ENCODE results near the gene CLDN10. TPM values are rescaled to one million over a fixed set of nuclear protein-coding genes. Genes with fewer than 3 reads are reported as not detected.

Gene CLDN10
- total RNA-seq, 2 experiments from 2014 or later: not detected

DNA sequence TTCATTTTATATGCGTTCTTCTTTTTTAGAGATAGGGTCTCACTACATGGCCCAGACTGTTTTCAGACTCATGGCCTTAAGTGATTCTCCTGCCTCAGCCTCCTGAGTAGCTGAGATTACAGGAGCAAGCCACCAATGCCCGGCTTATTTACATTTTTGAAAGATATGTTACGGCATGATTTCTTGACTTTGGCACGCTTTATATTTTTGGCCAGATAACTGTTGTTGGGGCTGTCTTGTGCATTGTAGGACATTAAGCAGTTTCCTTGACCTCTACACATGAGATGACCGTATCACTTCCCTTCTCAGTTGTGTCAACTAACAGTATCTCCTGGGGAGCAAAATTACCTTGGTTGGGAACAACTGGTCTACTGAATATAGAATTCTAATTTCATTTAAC is 28.9 kb upstream of the CLDN10 start:
- no peak for DNase-seq
- peaks cover 14% of the 10 kb centered on the region for H3K27me3 Mint-ChIP-seq
- H3K9me3 Mint-ChIP-seq: no peaks in the 10 kb centered on the region
- CTCF ChIA-PET: interaction anchor here (0.6 kb wide), 1 partner anchor 12 kb away, joined by 3 read pairs; no protein-coding TSS in a partner anchor
- H3K4me1 Mint-ChIP-seq: no peaks in the 10 kb centered on the region
- no peak overlapping the region for H3K4me3 Mint-ChIP-seq
- H3K27ac Mint-ChIP-seq: no peak overlapping the region
- POLR2A ChIA-PET: no interaction called here
- no peaks in the 10 kb centered on the region for H3K36me3 Mint-ChIP-seq (ENCODE audit: low read depth)

DNA sequence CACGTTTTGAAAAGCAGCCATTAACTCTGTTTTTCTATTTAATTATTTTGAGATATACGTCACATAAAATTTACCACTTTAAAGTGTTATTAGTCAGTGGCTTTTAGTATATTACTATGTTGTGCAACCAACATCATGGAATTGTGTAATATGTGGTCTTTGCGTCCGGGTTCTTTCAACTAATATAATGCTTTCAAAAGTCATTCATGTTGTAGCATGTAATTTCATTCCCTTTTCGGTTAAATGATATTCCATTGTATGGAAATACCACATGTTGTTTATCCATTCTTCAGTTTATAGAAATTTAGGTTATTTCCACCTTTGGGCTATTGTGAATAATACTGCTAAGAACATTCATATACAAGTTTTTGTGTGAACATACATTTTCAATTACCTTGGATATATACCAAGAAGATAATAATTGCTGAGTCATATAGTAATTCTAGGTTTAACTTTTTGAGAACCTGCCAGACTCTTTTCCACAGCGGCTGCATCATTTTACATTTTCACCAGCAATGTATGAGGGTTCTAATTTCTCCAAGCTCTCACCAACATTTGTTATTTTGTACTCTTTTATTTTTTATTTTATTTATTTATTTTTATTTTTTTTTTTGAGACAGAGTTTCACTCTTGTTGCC is 28.1 kb upstream of the CLDN10 start:
- Mint-ChIP-seq H3K36me3 (ENCODE audit: low read depth) (no peaks in the 10 kb centered on the region), H3K27ac (no peak overlapping the region), H3K9me3 (no peaks in the 10 kb centered on the region), H3K4me3 (no peak overlapping the region), H3K4me1 (no peaks in the 10 kb centered on the region), H3K27me3 (peaks cover 13% of the 10 kb centered on the region)
- DNase-seq: no peak
- POLR2A ChIA-PET: no interaction called here
- CTCF ChIA-PET: no interaction called here

DNA sequence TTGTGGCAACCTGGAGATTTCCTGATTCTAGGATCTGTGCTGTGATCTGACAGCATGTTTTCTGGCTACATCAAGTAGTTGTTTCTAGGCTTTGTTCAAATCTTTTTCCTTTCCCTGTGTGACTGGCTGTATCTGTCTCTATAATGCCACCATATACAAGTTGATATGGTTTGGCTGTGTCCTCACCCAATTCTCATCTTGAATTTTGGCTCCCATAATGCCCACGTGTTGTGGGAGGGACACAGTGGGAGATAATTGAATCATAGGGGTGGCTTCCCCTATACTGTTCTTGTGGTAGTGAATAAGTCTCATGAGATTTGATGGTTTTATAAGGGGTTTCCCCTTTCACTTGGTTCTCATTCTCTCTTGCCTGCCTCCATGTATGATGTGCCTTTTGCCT is 24.6 kb upstream of the CLDN10 start:
- no peaks in the 10 kb centered on the region for H3K9me3 Mint-ChIP-seq
- CTCF ChIA-PET: no interaction called here
- no peak for DNase-seq
- POLR2A ChIA-PET: no interaction called here
- H3K27ac Mint-ChIP-seq: no peak overlapping the region
- H3K4me3 Mint-ChIP-seq: no peak overlapping the region
- H3K27me3 Mint-ChIP-seq: peaks cover 8% of the 10 kb centered on the region
- H3K36me3 Mint-ChIP-seq (ENCODE audit: low read depth): no peaks in the 10 kb centered on the region
- H3K4me1 Mint-ChIP-seq: no peaks in the 10 kb centered on the region

DNA sequence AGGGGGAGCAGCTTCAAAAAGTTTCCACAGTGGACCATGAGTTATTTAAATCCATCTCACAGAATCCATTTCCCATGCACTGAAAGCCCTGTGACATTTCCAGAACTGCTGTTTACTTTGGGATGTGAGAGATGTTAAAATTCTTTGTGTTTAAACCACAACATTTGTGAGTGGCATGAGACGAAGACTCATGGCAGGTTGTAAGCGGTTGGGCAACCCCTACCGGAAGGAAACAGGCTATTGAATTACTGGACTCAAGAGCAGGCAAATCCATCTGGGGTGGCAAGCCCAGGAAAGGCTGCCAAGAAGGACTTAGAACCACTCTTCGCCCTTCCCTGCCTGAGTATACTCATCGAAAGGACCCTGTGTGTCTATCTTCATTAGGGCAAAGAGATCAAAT is 22.3 kb upstream of the CLDN10 start:
- H3K27me3 Mint-ChIP-seq: peaks cover 21% of the 10 kb centered on the region
- ChIA-PET POLR2A (no interaction called here), CTCF (no interaction called here)
- no peak overlapping the region for H3K27ac Mint-ChIP-seq
- H3K9me3 Mint-ChIP-seq: no peaks in the 10 kb centered on the region
- H3K36me3 Mint-ChIP-seq (ENCODE audit: low read depth): no peaks in the 10 kb centered on the region
- no peak overlapping the region for H3K4me3 Mint-ChIP-seq
- no peak for DNase-seq
- H3K4me1 Mint-ChIP-seq: no peaks in the 10 kb centered on the region

DNA sequence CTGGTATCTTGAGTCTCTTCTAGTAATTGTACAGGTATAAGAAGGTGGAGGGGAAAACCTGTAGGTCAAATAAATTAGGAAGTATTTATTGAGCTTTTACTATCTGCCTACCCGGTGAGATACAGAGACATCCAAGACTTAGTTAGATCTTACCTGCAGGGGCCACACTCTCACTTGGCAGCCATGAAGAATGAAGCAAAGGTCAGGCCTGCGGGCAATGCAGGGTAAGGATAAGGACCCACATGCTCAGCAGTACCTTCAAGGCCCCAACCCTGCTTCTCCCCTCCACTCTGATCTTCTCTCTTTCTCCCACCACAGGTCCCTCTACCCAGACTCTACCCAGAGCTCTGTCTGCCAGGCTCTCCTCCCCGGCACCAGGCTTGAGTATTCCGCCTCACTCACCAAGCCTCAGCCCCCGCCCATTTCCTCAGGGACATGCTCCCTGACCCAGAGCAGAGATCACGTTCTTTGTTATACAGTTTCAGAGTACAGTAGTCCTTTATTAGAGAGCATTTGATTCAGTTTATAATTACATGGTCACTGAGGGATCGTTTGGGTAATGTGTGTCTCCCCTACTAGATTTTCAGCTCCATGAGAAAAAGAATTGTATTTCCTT is 18.9 kb upstream of the CLDN10 start:
- DNase-seq: no peak
- H3K4me1 Mint-ChIP-seq: no peaks in the 10 kb centered on the region
- peaks cover 33% of the 10 kb centered on the region for H3K27me3 Mint-ChIP-seq
- H3K9me3 Mint-ChIP-seq: no peaks in the 10 kb centered on the region
- ChIA-PET CTCF (no interaction called here), POLR2A (no interaction called here)
- no peak overlapping the region for H3K4me3 Mint-ChIP-seq
- no peaks in the 10 kb centered on the region for H3K36me3 Mint-ChIP-seq (ENCODE audit: low read depth)
- H3K27ac Mint-ChIP-seq: no peak overlapping the region

DNA sequence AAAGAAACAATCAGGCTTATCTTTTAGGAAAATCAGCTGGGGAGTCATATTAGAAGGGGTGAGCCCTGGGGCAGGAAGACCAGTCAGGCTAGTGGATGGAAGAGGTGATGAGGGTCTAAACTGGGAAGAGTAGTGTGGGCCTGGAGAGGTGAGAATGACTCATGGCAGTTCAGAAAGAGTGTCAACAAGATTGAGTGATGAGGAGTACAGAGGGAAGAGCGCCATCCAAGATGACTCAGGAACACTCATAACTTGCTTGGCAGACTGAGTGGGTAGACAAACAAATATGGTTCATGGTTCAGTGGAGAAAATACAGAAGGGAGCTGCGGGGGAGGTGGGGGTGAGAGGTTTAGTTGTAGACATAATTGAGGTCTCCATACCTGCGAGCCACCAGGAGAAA is 17.3 kb upstream of the CLDN10 start:
- POLR2A ChIA-PET: no interaction called here
- H3K4me3 Mint-ChIP-seq: no peak overlapping the region
- H3K27ac Mint-ChIP-seq: no peak overlapping the region
- no peaks in the 10 kb centered on the region for H3K9me3 Mint-ChIP-seq
- CTCF ChIA-PET: interaction anchor here (1.1 to 3.0 kb wide), 2 partner anchors 10 to 299 kb away, joined by 3 to 46 read pairs; no protein-coding TSS in a partner anchor
- peaks cover 32% of the 10 kb centered on the region for H3K27me3 Mint-ChIP-seq
- DNase-seq: no peak
- no peaks in the 10 kb centered on the region for H3K4me1 Mint-ChIP-seq
- H3K36me3 Mint-ChIP-seq (ENCODE audit: low read depth): no peaks in the 10 kb centered on the region

DNA sequence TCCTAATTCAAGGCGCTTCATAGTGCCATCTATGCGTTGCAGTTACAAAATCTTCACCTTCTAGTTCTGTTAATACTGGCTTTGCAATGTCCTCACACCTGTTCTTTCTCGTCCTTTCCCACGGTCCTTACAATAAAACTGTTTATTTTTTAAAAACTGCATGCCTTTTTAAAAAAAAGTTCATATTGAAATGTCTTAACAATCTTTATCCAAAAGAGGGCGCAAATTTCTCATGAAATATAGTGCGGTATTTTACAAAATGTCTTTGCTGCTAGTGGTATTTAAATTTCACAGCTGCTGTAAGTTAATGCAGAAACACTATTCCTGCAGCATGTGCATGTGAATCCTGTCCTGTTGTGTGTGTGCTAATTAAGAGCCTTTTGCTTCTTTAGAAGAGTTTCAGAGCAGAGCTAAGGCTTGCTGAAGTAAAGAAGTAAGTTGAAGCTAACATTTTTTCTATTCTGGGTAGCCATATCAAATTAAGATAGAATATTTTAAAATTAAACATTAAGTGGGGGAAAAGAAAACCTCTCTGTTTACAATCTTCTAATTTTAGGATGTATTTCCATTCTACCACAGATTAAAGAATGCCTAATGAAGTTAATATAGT is 15.8 kb upstream of the CLDN10 start:
- Mint-ChIP-seq H3K27me3 (peaks cover 33% of the 10 kb centered on the region), H3K36me3 (ENCODE audit: low read depth) (no peaks in the 10 kb centered on the region), H3K9me3 (no peaks in the 10 kb centered on the region), H3K4me3 (no peak overlapping the region), H3K4me1 (no peaks in the 10 kb centered on the region), H3K27ac (no peak overlapping the region)
- ChIA-PET CTCF (interaction anchor here (0.6 to 3.0 kb wide), 7 partner anchors 11 to 1391 kb away, joined by 3 to 46 read pairs (median 3); no protein-coding TSS in a partner anchor), POLR2A (interaction anchor here (0.8 kb wide), 1 partner anchor 296 kb away, joined by 3 read pairs; no protein-coding TSS in a partner anchor)
- no peak for DNase-seq

DNA sequence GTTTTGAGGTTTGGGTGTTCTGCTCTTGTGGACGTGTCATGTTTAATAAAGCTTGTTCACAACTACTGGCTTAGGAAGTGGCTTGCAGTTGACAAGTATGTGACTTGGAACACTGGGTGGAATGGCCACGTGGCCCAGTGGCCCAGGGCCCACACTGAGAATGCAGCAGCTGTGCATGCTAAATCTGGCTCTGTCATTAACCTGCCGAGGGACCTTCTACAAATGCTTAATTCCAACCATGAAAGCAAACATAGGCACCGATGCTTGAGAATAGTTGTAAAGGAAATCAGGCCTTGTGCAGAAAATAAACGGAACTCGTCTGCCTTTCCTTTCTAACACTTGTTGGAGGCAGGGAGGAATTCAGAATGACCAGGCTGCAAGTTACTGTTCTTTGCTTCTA is 11.6 kb upstream of the CLDN10 start:
- ChIA-PET CTCF (no interaction called here), POLR2A (no interaction called here)
- H3K9me3 Mint-ChIP-seq: no peaks in the 10 kb centered on the region
- H3K4me3 Mint-ChIP-seq: no peak overlapping the region
- no peak for DNase-seq
- peaks cover 16% of the 10 kb centered on the region for H3K27me3 Mint-ChIP-seq
- no peaks in the 10 kb centered on the region for H3K4me1 Mint-ChIP-seq
- no peak overlapping the region for H3K27ac Mint-ChIP-seq
- H3K36me3 Mint-ChIP-seq (ENCODE audit: low read depth): no peaks in the 10 kb centered on the region

DNA sequence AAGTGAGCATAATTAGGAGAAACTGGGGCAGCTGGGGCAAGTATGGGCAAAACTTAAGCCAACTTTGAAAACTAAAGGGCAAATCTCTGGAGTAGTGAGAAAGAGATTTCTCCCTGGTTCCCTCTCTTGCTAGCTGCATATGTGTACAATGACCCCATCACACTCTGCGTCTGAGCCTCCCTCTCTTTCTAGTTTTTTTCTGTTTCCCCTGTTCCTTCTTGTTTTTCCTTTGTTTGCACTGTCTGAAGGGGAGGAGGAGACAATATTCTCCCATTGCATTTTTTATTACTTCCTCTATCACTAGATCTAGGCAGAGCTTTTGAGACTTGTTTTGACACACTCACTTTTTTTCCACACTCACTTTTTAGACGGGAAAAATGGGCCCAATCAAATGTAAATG is 11.2 kb upstream of the CLDN10 start:
- ChIA-PET CTCF (no interaction called here), POLR2A (no interaction called here)
- H3K27ac Mint-ChIP-seq: no peak overlapping the region
- no peaks in the 10 kb centered on the region for H3K4me1 Mint-ChIP-seq
- H3K27me3 Mint-ChIP-seq: peaks cover 16% of the 10 kb centered on the region
- H3K36me3 Mint-ChIP-seq (ENCODE audit: low read depth): no peaks in the 10 kb centered on the region
- DNase-seq: no peak
- no peaks in the 10 kb centered on the region for H3K9me3 Mint-ChIP-seq
- H3K4me3 Mint-ChIP-seq: no peak overlapping the region

DNA sequence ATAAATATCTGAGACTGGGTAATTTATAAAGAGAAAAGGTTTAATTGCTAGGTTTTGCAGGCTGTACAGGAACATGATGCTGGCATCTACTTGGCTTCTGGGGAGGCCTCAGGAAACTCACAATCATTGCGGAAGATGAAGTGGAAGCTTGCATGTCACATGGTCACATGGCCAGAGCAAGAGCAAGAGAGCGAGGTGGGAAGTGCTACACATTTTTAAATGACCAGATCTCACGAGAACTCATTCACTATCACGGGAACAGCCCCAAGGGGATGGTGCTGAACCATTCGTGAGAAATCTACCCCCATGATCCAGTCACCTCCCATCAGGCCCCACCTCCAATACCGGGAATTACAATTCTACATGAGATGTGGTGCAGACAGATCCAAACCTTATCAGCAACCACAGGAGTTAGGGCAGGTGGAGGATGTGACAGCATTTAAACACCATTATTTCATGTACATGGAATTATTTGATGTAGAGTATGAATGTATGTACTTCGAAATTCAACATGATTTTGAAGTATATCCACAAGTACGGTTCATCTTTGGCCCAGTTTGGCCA is 10.5 kb upstream of the CLDN10 start:
- H3K4me3 Mint-ChIP-seq: no peak overlapping the region
- peaks cover 12% of the 10 kb centered on the region for H3K27me3 Mint-ChIP-seq
- no peak overlapping the region for H3K27ac Mint-ChIP-seq
- H3K36me3 Mint-ChIP-seq (ENCODE audit: low read depth): no peaks in the 10 kb centered on the region
- ChIA-PET CTCF (no interaction called here), POLR2A (no interaction called here)
- no peaks in the 10 kb centered on the region for H3K9me3 Mint-ChIP-seq
- H3K4me1 Mint-ChIP-seq: no peaks in the 10 kb centered on the region
- DNase-seq: no peak

DNA sequence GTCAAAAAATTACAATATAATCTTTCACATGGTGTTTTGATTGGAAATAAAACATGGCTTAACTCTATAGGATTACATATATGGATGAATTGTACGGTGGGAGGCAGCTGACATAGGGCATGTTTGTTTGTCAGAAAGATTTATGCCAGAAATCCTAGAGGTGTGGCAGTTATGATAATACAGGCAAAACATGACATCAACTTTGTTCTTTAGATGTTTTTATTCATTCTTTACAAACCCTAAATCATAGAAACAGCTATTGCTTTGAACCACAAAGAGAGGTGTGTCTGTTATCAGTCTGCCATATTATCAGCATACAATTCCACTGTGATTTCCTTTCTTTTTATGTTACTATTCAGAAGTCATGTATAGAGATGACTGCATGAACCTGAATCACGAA is 8.2 kb upstream of the CLDN10 start:
- Mint-ChIP-seq H3K4me1 (no peaks in the 10 kb centered on the region), H3K27me3 (peaks cover 16% of the 10 kb centered on the region), H3K4me3 (no peak overlapping the region), H3K9me3 (no peaks in the 10 kb centered on the region), H3K36me3 (ENCODE audit: low read depth) (no peaks in the 10 kb centered on the region), H3K27ac (no peak overlapping the region)
- POLR2A ChIA-PET: no interaction called here
- CTCF ChIA-PET: no interaction called here
- no peak for DNase-seq

DNA sequence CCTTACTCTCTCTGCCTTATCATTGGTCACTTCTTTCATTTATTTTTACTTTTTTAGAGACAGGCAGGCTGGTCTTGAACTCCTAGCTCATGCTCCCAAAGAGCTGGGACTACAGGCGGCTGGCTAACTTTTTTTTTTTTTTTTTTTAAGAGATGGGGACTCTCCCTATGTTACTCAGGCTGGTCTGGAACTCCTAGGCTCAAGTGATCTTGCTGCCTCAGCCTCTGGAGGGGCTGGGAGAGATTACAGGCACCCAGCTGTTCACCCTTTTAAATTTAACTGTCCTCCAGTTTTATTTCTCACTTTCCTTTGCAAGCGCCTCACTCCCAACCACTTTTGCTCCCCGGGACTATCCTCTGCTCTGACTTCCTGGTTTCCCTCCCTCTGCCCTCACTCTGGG is 5.6 kb upstream of the CLDN10 start:
- CTCF ChIA-PET: no interaction called here
- H3K4me3 Mint-ChIP-seq: no peak overlapping the region
- H3K27me3 Mint-ChIP-seq: peaks cover 34% of the 10 kb centered on the region

DNA sequence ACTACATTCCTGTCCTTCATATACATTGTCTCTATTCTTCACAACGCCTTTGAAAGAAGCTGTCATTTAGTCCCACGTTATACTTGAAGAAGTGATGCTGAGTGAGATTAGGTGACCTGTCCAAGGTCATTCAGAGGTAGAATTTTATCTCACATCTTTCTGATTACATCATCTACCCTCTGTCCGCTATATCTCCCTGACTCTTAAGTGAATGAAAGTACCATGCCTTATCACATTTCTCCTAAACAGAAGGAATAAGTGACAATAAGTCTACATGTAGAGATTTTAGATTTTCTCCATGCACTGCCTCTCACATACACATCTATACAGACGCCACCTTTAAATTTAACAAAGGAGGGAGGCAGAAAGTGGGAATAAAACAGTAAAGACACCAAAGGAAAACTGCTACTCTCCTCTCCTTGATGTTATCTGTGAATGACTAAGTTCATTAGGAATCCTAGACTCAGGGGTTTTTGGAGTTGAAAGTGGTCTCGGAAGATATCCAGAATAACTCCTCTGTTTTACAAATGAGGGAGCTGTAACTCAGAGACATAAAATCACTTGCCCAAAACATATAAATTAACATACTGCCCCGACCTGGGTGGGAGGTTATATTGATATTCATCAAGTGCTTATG is 4.9 kb upstream of the CLDN10 start:
- peaks cover 36% of the 10 kb centered on the region for H3K27me3 Mint-ChIP-seq
- POLR2A ChIA-PET: no interaction called here
- no peak for DNase-seq
- H3K9me3 Mint-ChIP-seq: no peaks in the 10 kb centered on the region
- H3K4me3 Mint-ChIP-seq: no peak overlapping the region
- H3K4me1 Mint-ChIP-seq: peaks cover 4% of the 10 kb centered on the region
- no peaks in the 10 kb centered on the region for H3K36me3 Mint-ChIP-seq (ENCODE audit: low read depth)
- CTCF ChIA-PET: no interaction called here
- no peak overlapping the region for H3K27ac Mint-ChIP-seq

More for the DNA sequence above, 5.6 kb upstream of the CLDN10 start:
- POLR2A ChIA-PET: no interaction called here
- no peaks in the 10 kb centered on the region for H3K36me3 Mint-ChIP-seq (ENCODE audit: low read depth)
- no peak for DNase-seq
- no peak overlapping the region for H3K27ac Mint-ChIP-seq
- H3K9me3 Mint-ChIP-seq: no peaks in the 10 kb centered on the region
- H3K4me1 Mint-ChIP-seq: peaks cover 4% of the 10 kb centered on the region
